HG03354 (cell line): ENCODE data around the gene AHSA1.
A peak's percentile ranks its signal among the peaks of the same experiment; 100 is the strongest.

ENCODE experiments used
- ATAC-seq: cut with Tn5 transposase; IDR thresholded peaks from one replicate; pipeline ENCODE4 v1.9.1; 2021; ENCODE audit warnings: mild to moderate bottlenecking; ENCODE audit not compliant: unreplicated experiment, poor library complexity, severe bottlenecking

The AHSA1 gene

GRCh38 chr14:77470224-77470870 lies 12.5 kb downstream of the AHSA1 start:
- ATAC-seq = no peak

- ATAC-seq = no peak
Measured at GRCh38 chr14:77473921-77474320, 16.0 kb downstream of the AHSA1 start.

GRCh38 chr14:77474479-77475177 lies 16.7 kb downstream of the AHSA1 start:
- ATAC-seq = no peak

- ATAC-seq = no peak
Measured at GRCh38 chr14:77475432-77476115, 17.7 kb downstream of the AHSA1 start.

GRCh38 chr14:77478029-77478428 lies 20.1 kb downstream of the AHSA1 start:
- ATAC-seq = no peak

GRCh38 chr14:77478796-77479195 lies 20.9 kb downstream of the AHSA1 start:
- ATAC-seq = peak; percentile 94

GRCh38 chr14:77482422-77482821 lies 24.5 kb downstream of the AHSA1 start:
- ATAC-seq = no peak

- ATAC-seq = no peak
Measured at GRCh38 chr14:77485256-77485655, 27.4 kb downstream of the AHSA1 start.

GRCh38 chr14:77485901-77486678 lies 28.2 kb downstream of the AHSA1 start:
- ATAC-seq = no peak

- ATAC-seq = no peak
Measured at GRCh38 chr14:77488558-77488957, 30.7 kb downstream of the AHSA1 start.

GRCh38 chr14:77489041-77489440 lies 31.1 kb downstream of the AHSA1 start:
- ATAC-seq = no peak

GRCh38 chr14:77490347-77490986 lies 32.6 kb downstream of the AHSA1 start:
- ATAC-seq = no peak

- no peak for ATAC-seq
Measured at GRCh38 chr14:77491056-77491455, 33.2 kb downstream of the AHSA1 start.

- ATAC-seq = no peak
Measured at GRCh38 chr14:77495334-77495733, 37.4 kb downstream of the AHSA1 start.

GRCh38 chr14:77498120-77498979 lies 40.5 kb downstream of the AHSA1 start, which contains the start of gene ISM2:
Gene ISM2 (minus strand): TSS chr14:77498816. CDS start chr14:77498793, 23 bp downstream.
- peak; percentile 75 for ATAC-seq

GRCh38 chr14:77498984-77499527 lies 41.2 kb downstream of the AHSA1 start:
- ATAC-seq = peak; percentile 28

GRCh38 chr14:77502109-77502782 lies 44.4 kb downstream of the AHSA1 start:
- ATAC-seq = no peak

GRCh38 chr14:77503138-77503537 lies 45.2 kb downstream of the AHSA1 start:
- no peak for ATAC-seq
